HG03575 (cell line): ENCODE results near the gene RNASE1.
"Not testable (repeated sequence)": the region's sequence is repeated elsewhere in the genome, so short reads cannot be mapped to it uniquely, and the experiment has no call there.

Source experiments
- ATAC-seq: cut with Tn5 transposase; IDR thresholded peaks from one replicate; pipeline ENCODE4 v1.9.1; 2021; ENCODE audit not compliant: unreplicated experiment, insufficient number of reproducible peaks, low FRiP score; ENCODE audit errors: extremely low read depth

RNASE1 gene

DNA sequence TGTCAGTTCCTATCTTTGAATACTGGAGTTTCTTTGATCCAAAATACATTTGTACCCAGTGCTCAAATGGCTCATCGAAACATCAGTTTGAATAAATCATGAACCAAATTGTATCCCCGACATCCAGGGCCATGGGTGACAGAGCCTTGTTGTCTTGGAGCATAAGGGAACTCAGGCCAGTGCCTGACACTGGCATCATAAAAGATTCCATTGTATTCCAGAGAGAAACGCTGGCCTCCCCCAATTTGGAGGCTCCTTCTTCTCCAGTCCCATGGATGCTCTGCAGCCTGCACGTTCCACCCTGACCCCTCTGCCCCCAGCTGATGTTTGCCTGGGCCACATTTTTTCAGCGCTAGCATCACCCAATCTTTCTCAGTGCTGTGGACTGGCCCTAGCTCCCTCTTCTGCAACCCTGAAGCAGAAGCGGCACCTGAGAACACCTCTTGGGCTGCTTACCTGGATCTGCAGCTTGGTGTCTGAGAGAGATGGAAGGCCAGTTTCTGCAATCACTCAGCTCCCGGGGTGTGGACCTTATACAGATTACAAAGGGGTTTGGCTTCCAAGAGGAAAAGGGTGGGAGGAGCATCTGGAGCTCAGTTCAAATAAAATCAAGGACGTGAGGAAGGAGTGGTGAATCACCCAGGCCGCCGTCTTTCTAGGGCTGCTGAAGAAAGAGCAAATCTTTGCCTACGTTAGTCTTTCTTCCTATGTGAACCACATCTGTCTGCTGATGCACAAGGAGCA is at the start of gene RNASE1:
Gene RNASE1 (minus strand): TSS at position 504 of the 744 bp plus-strand sequence. CDS start 776 bp downstream, outside the sequence.
- no peak for ATAC-seq

DNA sequence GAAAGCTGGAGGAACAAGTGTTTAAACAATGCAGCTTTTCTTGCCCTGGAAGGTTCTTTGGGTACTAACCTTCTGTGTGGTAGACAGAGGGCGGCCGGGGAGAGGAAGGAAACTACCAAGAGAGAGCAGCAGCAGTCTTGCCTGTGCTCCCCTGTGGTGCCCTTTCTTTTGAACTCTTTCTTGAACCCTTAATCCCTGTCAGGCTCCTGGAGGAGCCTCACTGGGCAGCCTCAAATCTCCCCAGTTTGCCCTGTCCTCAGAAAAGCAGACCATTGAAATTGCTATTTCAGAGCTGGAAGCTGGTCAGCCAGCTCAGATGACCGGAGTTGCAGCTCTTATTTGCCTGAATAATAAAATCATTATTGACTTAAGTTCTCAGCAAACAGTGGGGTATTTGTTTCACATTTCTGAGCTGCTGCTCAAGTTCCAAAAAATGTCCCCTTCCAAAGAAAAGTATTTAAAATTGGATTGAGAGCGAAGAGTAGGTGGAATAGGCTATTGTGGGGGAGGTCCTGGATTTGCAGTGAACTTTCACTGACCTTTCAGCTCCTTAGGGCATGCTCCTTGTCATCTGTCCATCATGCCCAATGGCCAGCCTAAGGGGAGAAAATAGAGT is 46.4 kb upstream of the RNASE1 start:
- ATAC-seq, result no peak

DNA sequence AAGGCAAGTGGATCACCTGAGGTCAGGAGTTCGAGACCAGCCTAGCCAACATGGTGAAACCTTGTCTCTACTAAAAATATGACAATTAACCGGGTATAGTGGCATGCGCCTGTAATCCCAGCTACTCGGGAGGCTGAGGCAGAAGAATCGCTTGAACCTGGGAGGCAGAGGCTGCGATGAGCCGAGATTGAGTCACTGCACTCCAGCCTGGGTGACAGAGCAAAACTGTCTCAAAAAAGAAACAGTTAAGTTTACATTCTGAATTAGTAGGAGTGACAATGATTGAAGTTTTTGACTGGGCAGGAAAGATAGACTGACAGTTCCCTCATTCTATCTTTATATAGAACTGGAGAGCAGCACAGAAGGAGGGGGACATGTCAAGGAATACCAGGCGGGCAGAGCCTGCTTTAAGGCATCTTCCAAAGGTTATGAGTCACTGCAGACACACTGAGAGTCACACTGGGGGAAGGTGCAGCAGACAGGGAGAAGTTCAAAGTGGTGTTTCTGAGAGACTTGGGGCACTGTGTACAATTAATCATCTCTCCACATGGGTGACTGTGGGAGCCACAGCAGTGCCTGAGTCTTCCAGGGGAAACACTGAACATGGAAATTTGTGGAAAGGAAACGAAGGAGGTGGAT is 45.8 kb upstream of the RNASE1 start:
- ATAC-seq, result no peak

DNA sequence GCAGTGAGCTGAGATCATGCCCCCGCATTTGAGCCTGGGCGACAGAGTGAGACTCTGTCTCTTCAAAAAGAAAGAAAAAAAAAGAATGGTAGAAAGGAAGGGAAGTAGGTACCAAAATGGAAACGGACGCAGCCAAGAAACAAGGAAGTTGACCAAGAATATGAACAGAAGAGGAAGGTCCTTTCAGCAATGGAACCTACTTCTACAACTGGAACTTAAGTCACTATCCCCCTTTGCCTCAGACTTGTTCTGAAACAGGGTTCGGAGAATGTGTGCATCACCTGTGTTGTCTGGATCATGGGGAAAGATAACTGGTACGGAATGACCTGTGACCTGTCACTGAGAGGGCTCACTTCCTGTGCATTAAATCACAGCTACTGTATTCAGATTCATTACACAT is 43.9 kb upstream of the RNASE1 start:
- no peak for ATAC-seq

DNA sequence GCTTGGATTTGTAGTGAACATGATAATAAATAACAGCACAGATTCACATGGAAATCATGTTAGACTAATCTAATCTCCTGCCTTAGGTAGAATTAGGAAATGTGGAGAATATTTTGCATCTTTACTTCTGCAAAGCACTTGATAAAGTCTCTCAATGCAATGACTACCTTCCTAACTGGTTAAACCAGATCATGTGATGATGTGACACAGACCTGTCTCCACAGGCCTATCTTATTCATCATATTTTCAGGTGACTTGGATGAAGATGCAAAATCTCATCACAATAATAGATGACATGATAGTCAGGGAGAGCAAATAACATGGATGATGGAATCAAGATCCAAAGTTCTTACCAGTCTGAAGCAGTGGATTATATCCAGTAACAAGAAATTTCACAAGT is 38.5 kb upstream of the RNASE1 start:
- ATAC-seq, result no peak

DNA sequence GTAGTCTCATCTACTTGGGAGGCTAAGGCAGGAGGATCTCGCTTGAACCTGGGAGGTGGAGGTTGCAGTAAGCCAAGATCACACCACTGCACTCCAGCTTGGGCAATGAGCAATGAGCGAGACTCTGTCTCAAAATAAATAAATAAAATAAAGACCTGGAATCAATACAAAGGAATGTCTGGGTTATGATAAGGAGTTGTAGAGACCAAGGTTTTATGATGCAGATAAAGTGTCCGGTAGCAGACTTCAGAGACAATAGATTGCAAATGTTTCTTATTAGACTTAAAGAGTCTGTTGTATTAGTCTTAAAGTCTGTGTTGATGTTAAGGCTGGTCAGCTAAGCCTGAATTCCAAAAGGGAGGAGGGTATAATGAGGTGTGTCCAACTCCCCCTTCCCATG is 35.2 kb upstream of the RNASE1 start:
- ATAC-seq, result no peak

DNA sequence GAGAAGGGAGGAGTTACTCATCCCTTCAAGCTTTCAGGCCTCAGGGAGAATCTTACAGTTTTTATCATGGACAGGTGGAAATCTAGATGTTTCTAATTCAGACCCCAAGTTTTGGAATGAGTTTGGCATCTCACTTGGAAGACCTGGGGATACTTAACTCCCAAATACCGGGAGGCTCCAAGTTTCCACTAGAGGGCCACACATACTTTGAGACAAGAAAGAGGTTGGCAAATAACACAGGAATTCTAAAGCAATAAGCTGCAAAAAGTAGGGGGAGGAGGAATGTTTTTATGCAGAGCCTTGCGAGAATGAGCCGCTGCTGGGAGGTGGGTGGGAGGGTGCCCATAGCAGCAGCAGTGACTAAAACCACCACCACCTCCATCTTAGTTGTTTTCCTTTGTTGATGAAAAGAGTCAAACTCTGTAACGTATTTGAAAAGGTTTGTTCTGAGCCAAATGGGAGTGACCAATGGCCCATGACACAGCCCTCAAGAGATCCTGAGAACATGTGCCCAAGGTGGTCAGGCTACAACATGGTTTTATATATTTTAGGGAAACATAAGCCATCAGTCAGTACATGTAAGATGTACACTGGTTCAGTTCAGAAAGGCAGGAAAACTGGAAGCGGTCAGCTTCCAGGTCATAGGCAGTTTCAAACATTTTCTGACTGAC is 34.2 kb upstream of the RNASE1 start:
- ATAC-seq, result no peak

DNA sequence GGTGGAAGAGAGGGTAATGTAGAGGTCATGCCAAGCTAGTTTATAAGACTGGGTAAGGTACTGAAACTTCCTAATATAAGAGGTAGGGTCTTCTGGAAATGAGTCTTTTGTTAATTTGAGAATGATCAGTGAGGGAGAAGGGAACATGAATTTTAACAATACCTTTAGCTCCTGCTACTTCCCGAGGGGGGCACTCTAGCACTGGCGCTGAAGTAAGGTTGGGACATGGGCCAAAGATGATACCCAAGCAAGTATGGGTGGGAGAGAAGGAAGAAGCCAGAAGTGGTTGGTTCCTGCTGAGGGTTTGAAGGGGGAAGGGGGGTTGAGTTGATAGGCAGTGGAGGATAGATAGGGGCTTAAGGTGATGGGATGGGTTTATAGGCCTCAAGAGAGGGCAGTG is 32.3 kb upstream of the RNASE1 start:
- no peak for ATAC-seq

DNA sequence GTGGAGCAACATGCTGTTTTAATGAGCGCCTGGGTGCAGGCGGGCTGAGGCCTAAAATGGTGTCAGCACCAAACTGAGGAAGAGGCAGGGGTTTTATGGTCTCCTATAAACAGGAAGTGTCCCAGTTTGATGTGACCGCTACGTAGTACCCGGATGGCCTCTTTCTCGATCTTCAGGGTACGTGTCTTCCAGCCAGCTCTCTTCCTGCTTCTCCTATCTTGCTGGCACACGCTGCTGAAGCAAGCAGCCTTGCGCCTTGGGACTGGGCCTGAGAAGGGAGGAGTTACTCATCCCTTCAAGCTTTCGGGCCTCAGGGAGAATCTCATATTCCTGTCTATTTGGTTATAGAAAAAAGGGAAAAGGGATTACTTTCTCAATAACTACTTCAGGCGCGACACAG is 28.2 kb upstream of the RNASE1 start:
- ATAC-seq, result no peak

DNA sequence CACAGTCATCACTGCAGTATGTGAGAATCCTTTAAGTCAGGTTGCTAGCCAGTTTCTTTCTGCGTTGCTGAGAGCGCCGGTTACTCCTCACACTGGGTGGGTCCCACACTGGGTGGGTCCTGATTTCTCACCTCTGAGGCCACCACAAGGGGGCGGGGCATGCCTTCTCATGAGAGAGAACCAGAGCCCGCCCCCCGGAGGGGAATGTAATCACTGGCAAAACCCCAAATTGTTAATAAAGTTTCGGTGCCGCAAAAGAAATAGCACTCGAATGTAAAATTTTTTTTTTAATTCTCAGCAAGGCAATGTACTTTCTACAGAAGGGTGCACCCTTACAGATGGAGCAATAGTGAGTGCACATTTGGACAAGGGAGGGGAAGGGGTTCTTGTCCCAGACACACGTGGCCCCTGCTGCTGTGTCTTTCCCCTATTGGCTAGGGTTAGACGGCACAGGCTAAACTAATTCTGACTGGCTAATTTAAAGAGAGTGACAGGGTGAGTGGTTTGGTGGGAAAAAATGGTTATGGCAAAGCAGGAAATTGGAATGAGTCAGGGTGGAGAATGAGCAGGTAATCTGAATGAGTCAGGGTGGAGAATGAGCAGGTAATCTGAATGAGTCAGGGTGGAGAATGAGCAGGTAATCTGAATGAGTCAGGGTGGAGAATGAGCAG is 25.5 kb upstream of the RNASE1 start:
- not testable (repeated sequence) for ATAC-seq

DNA sequence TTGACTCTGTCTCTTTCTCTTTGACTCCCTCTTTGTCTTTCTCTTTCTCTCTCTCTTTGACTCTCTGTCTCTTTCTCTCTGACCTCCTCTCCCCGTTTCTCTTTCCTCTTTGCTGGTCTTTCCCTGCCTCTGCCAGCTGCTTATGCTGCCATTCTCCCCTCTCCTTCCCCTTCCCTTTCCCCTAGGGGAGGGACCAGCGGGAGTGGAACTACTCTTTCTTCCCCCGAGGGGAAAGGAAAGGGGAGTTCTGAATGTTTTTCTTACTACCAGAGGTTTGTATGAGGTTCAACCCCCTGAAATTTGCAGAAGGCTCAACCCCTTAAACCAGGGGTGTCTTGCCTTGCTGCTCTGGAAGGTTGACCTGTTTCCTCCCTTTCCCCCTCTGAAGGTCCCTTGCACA is 24.7 kb upstream of the RNASE1 start:
- ATAC-seq, result no peak

DNA sequence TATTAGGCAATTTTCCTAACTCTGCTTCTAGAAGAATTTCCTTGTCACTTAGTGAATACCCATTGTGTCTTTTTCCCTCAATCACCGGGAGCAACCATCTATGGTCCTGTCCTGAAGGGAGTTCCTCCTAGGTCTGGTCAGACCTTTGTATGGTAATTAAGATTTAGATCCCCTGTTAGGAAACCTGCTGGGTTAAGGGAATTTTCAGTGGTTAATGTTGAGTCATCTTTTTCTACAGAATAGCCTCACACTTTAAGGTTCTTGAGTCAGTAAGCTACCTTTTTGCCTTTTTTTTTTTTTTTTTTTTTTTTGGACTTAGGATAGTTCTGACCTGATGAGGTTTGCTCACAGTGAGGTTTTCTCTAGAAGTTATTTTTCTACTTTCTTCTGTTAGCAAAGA is 24.0 kb upstream of the RNASE1 start:
- not testable (repeated sequence) for ATAC-seq

DNA sequence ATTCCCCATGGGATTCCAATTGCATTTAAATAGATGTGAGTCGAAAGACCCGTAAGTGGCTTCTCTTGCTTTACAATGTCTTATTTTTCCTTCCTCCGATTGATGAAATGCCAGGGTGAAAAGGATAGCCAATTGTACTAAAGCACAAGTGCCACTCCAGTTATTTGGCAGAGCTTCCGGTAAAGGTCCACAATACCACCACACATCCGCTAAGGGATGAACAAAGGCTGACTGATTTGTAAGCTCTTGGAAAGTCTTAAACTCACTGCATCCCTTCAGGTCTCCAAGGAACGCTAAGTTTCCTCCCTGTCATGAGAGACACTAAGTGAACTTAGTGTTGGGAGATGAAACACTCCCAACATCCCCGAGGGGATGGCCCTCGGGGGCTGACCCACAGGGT is 21.2 kb upstream of the RNASE1 start:
- ATAC-seq, result no peak

DNA sequence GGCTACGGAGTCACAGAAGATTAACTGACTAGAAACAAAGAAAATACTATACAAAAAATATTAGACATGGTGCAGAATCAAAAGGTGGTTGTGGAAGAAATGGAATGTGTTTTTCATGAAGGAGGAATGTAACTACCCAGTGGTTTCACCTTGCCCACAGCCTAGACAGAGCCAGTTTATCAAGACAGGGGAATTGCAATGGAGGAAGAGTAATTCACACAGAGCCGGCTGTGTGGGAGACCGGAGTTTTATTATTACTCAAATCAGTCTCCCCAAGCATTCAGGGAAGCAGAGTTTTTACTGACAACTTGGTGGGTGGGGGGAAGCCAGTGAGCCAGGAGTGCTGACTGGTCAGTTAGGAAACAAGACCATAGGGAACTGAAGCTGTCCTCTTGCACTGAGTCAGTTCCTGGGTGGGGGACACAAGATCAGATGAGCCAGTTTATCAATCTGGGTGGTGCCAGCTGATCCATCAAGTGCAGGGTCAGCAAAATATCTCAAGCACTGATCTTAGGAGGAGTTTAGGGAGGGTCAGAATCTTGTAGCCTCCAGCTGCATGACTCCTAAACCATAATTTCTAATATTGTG is 19.0 kb upstream of the RNASE1 start:
- not testable (repeated sequence) for ATAC-seq

DNA sequence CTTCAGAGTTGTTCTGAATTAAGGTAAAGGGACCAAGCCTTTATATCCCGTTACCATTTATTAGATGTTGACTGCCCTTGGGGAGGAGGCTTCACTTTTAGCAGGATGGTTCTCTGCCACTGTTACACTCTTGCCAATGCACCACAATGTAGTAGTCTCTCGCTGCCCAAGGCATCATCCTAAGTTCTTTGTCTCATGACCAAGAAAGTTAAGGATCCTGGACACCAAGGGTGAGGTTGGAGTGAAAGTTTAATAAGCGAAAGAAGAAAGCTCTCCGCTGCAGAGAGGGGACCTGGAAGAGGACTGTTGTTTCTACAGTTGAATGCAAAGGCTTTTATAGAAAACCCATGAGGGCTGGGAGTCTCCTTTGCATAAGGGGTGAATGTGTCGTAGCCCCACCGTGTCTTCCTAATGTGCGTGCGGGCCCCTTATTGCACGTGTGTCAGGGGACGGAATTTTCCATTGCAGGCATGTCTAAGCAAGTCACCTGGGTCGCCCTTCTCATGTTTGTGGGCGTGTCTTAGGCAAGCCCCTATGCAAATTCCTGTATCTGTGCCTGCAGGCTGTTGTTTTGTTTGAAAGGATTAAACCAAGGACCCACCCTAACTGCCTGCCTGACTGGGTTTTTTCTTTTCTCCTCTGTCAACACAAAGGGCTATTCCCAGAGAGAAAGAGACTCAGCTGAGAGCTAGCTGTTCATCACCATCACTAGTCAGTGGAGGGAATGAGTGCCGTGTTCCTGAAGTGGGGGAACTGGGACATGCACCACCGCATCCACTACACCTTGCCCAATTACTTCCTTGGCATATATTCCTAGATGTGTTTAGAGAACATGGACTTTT is 17.6 kb upstream of the RNASE1 start:
- ATAC-seq, result no peak

DNA sequence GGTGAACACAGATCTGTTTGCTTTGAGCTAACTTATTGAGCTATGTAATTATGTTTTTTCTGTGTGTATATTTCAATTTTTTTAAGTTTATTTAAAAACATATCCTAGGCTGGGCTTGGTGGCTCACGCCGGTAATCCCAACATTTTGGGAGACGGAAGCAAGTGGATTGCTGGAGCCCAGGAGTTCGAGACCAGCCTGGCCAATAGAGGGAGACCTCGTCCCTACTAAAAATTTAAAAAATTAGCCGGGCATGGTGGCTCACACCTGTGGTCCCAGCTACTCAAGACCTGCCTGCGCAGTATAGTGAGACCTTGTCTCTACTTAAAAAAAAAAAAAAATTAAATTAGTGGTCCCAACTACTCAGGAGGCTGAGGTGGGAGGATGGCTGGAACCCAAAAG is 16.2 kb upstream of the RNASE1 start:
- no peak for ATAC-seq

DNA sequence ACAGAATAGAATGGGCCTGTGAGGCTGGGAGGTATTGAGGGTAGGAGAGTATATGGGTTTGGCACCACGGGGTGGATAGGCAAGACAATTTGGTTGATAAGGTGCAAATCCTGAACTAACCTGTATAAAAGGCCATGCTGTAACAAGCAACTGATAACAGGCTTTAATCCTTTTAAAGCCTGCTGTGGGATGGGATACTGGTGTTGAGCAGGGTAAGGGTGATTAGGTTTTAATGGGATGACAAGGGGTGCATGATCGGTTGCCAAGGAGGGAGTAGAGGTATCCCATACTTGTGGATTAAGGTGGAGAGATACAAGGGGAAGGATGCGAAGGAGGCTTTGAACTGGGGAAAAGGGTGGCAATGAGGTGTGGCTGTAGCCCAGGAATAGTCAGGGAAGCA is 13.3 kb upstream of the RNASE1 start:
- ATAC-seq, result not testable (repeated sequence)
